Astrocyte (in vitro differentiated cells and primary cell): ENCODE data around the gene ZDHHC11B. TPM values are rescaled to one million over a fixed set of nuclear protein-coding genes. Genes with fewer than 3 reads are reported as not detected.
"Not testable (repeated sequence)": the region's sequence is repeated elsewhere in the genome, so short reads cannot be mapped to it uniquely, and the experiment has no call there.

ENCODE experiments used
- DNase-seq: peaks from one replicate; pipeline ENCODE4 v3.0.0-alpha.2; 2010; ENCODE audit warnings: low read depth
- FAIRE-seq: peaks from 2 replicates; lab custom pipeline; 2011; peaks lifted over from hg19 to GRCh38; lab: Jason Lieb, UNC
- H2AFZ ChIP-seq: 2 replicates; pipeline ENCODE4 v1.6.0; 2012; ENCODE audit warnings: low read depth, low read length, inconsistent platforms
- H3K27ac ChIP-seq: 2 replicates; pipeline ENCODE4 v1.5.1; 2011; ENCODE audit warnings: low read depth, low read length, inconsistent platforms
- H3K27me3 ChIP-seq: 2 replicates; pipeline ENCODE4 v1.6.0; 2011; ENCODE audit warnings: low read length, inconsistent platforms; ENCODE audit not compliant: insufficient read depth
- H3K36me3 ChIP-seq: 2 replicates; pipeline ENCODE4 v1.5.1; 2011; ENCODE audit warnings: low read length, inconsistent platforms; ENCODE audit not compliant: insufficient read depth
- H3K4me1 ChIP-seq: 2 replicates; pipeline ENCODE4 v1.5.1; 2011; ENCODE audit warnings: low read length, inconsistent platforms; ENCODE audit not compliant: insufficient read depth
- H3K4me2 ChIP-seq: 2 replicates; pipeline ENCODE4 v1.6.0; 2012; ENCODE audit warnings: low read length, inconsistent platforms
- H3K4me3 ChIP-seq: 2 replicates; pipeline ENCODE4 v1.5.1; 2011; ENCODE audit warnings: low read depth, mild to moderate bottlenecking, low read length, inconsistent platforms; ENCODE audit not compliant: insufficient read depth
- H3K79me2 ChIP-seq: 2 replicates; pipeline ENCODE4 v1.6.0; 2012; ENCODE audit warnings: mild to moderate bottlenecking, low read length, inconsistent platforms; ENCODE audit not compliant: insufficient read depth
- H3K9ac ChIP-seq: 2 replicates; pipeline ENCODE4 v1.6.0; 2012; ENCODE audit warnings: mild to moderate bottlenecking, low read length, inconsistent platforms
- H3K9me3 ChIP-seq: 2 replicates; pipeline ENCODE4 v1.5.1; 2012; ENCODE audit warnings: low read depth, mild to moderate bottlenecking, low read length, inconsistent platforms; ENCODE audit not compliant: insufficient read depth
- H4K20me1 ChIP-seq: 2 replicates; pipeline ENCODE4 v1.6.0; 2012; ENCODE audit warnings: low read length, inconsistent platforms; ENCODE audit not compliant: insufficient read depth
- H3K27ac Mint-ChIP-seq: one replicate; pipeline ENCODE4 v1.8.0; 2021; ENCODE audit warnings: mild to moderate bottlenecking, mixed read lengths; ENCODE audit not compliant: unreplicated experiment
- H3K27me3 Mint-ChIP-seq: one replicate; pipeline ENCODE4 v1.8.0; 2021; ENCODE audit warnings: low read depth, mixed read lengths; ENCODE audit not compliant: unreplicated experiment
- H3K36me3 Mint-ChIP-seq: one replicate; pipeline ENCODE4 v1.8.0; 2021; ENCODE audit warnings: low read depth, mixed read lengths; ENCODE audit not compliant: unreplicated experiment
- H3K4me1 Mint-ChIP-seq: one replicate; pipeline ENCODE4 v1.8.0; 2021; ENCODE audit warnings: low read depth, mixed read lengths; ENCODE audit not compliant: unreplicated experiment
- H3K4me3 Mint-ChIP-seq: one replicate; pipeline ENCODE4 v1.8.0; 2021; ENCODE audit warnings: mild to moderate bottlenecking, moderate library complexity, mixed read lengths; ENCODE audit not compliant: unreplicated experiment
- H3K9me3 Mint-ChIP-seq: one replicate; pipeline ENCODE4 v1.8.0; 2021; ENCODE audit warnings: mild to moderate bottlenecking, mixed read lengths; ENCODE audit not compliant: unreplicated experiment
- CTCF ChIP-seq: IDR thresholded peaks from 2 replicates; pipeline ENCODE4 v1.5.1; 2011; ENCODE audit warnings: low read depth, mild to moderate bottlenecking, inconsistent platforms, low read length, moderate library complexity; ENCODE audit not compliant: insufficient read depth
- EZH2 ChIP-seq: IDR thresholded peaks from 2 replicates; pipeline ENCODE4 v1.6.1; 2012; ENCODE audit warnings: mild to moderate bottlenecking, low read length, inconsistent platforms; ENCODE audit not compliant: insufficient read depth
- total RNA-seq: library from RNA; stranded (reverse); gene quantifications from 2 replicates; pipeline ENCODE4 v1.2.1, GENCODE V29; 2021

The ZDHHC11B gene
- total RNA-seq, 1 donor from 2014 or later = 0.23 TPM

- no peak overlapping the region for H3K27ac ChIP-seq
- no peaks in the 10 kb centered on the region for H3K9me3 ChIP-seq
- no peak overlapping the region for H3K4me3 ChIP-seq
- H3K27me3 ChIP-seq = peaks cover 4% of the 10 kb centered on the region
- Mint-ChIP-seq H3K36me3 (peaks cover 9% of the 10 kb centered on the region), H3K27ac (no peak overlapping the region), H3K4me1 (no peaks in the 10 kb centered on the region), H3K4me3 (no peak overlapping the region), H3K27me3 (peaks cover 24% of the 10 kb centered on the region), H3K9me3 (peaks cover 10% of the 10 kb centered on the region)
- H2AFZ ChIP-seq = no peak overlapping the region
- DNase-seq = no peak
- no peaks in the 10 kb centered on the region for H3K36me3 ChIP-seq
- no peak for TF ChIP-seq CTCF
- no peaks in the 10 kb centered on the region for H3K4me1 ChIP-seq
- H3K9ac ChIP-seq = no peak overlapping the region
- H4K20me1 ChIP-seq = no peaks in the 10 kb centered on the region
- H3K79me2 ChIP-seq = no peaks in the 10 kb centered on the region
- FAIRE-seq = no peak
- no peak overlapping the region for H3K4me2 ChIP-seq
These were observed 21.1 kb downstream of the ZDHHC11B start for GRCh38 chr5:763397-763796.

GRCh38 chr5:762996-763395 lies 21.5 kb downstream of the ZDHHC11B start:
- DNase-seq, H3K9me3 Mint-ChIP-seq, H3K4me2 ChIP-seq, H3K27ac Mint-ChIP-seq, H3K79me2 ChIP-seq, H3K4me3 ChIP-seq, H3K36me3 ChIP-seq, H3K36me3 Mint-ChIP-seq, H3K9me3 ChIP-seq, H2AFZ ChIP-seq, FAIRE-seq, H3K27ac ChIP-seq, H3K4me1 Mint-ChIP-seq, H4K20me1 ChIP-seq, H3K27me3 ChIP-seq, H3K4me1 ChIP-seq, H3K9ac ChIP-seq, H3K4me3 Mint-ChIP-seq: not testable (repeated sequence)
- H3K27me3 Mint-ChIP-seq = peaks cover 24% of the 10 kb centered on the region

GRCh38 chr5:761854-762710 lies 22.4 kb downstream of the ZDHHC11B start:
- Histone ChIP-seq H3K4me1 (no peaks in the 10 kb centered on the region), H3K4me2 (no peak overlapping the region), H3K27me3 (peaks cover 4% of the 10 kb centered on the region), H3K79me2 (no peaks in the 10 kb centered on the region), H2AFZ (no peak overlapping the region), H4K20me1 (no peaks in the 10 kb centered on the region), H3K4me3 (no peak overlapping the region), H3K9me3 (no peaks in the 10 kb centered on the region), H3K9ac (no peak overlapping the region), H3K27ac (no peak overlapping the region), H3K36me3 (no peaks in the 10 kb centered on the region)
- no peak for DNase-seq
- peaks cover 28% of the 10 kb centered on the region for H3K27me3 Mint-ChIP-seq
- H3K4me1 Mint-ChIP-seq = no peaks in the 10 kb centered on the region
- no peak overlapping the region for H3K27ac Mint-ChIP-seq
- H3K9me3 Mint-ChIP-seq = peaks cover 10% of the 10 kb centered on the region
- FAIRE-seq = no peak
- no peak overlapping the region for H3K4me3 Mint-ChIP-seq
- H3K36me3 Mint-ChIP-seq = peaks cover 9% of the 10 kb centered on the region
- TF ChIP-seq EZH2 = no peak
- no peak for TF ChIP-seq CTCF
